HG02678 (cell line): ENCODE measurements around the gene GPATCH8.
A peak's percentile ranks its signal among the peaks of the same experiment; 100 is the strongest.
"Not testable (repeated sequence)": the region's sequence is repeated elsewhere in the genome, so short reads cannot be mapped to it uniquely, and the experiment has no call there.

Experiments
- ATAC-seq: cut with Tn5 transposase; IDR thresholded peaks from one replicate; pipeline ENCODE4 v1.9.1; 2021; ENCODE audit warnings: mild to moderate bottlenecking, moderate library complexity; ENCODE audit not compliant: unreplicated experiment

Gene GPATCH8

DNA sequence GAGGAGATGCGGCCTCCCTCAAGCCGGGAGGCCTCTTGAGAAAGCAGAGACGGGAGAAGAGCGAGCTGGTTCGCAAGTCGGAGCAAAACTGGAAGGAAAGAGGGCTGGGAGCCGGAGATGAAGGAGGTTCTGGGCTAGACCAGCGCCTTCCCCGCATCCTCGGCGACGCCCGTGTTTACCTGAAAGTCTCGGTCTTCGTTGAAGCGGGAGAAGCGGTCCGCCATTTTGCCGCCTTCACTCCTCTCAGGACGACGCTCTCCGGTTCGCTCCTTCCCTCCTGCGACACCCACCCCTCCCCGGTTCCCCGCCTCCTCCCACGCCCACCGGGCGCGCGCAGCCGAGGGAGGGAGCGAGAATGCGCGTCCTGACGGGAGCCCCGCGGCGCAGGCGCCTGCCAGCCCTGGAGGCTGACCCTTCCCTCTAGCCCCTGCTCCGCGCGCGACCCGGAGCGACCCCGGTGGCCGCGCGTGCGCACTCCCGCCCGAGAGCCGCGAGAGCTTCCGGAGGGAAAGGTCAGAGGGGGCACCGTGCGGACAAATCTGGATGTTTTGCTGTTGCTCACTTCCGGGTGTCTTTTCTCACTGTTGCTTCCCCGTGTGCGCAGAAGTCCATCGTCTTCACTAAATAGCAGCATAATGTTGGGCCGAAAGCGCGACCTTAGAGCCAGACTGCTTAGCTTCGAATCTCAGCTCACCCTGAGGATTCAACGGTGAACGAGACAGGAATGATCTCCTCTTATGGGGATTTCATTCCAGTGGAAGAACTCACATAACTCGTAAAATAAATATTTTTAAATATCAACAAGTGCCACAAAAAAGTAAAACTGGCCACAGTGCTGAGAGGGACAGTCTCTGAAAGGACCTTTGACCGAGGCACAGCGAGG is at the start of gene GPATCH8:
GPATCH8 (minus strand) TSS at position 260 of the 883 bp plus-strand sequence; CDS start at position 224, 36 bp downstream.
- peak; percentile 90 for ATAC-seq

DNA sequence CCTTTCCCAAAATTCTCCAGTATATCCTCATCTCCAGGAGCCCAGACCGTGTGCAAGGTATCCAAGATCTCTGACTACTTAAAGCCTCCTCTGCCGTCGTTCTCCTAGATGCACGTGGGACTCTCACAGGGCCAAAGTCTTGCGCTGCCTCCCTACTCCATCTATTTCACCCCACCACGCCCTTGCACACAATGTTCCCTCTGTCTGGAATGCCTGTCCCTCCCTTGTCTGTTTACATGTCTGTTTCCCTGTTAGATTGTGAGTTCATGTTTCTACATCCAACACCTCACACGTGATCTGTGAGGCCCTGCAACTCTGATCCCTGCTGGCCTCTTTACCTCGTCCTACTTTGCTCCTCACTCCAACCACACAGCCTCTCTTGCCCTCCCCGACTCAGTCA is 49.2 kb upstream of the GPATCH8 start:
- ATAC-seq: no peak

DNA sequence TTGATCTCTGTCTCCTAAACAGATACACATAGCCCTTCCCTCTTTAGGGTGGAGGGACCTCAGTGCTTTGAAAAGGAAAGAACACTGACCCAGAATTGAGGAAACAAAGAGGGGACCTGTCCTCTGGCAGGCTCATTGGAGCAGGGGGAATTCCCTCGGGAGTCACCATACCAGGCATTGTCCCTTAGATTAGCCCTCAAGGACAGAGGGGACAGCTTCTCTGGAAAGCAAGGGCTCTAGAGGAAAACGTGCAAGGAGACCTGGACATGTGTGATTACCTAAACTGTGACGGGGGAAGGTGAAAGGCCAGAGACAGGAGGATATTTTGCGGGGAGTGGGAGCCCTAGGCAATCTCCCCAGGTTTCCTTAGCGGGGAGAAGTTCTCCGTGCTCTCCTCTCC is 46.5 kb upstream of the GPATCH8 start:
- no peak for ATAC-seq

DNA sequence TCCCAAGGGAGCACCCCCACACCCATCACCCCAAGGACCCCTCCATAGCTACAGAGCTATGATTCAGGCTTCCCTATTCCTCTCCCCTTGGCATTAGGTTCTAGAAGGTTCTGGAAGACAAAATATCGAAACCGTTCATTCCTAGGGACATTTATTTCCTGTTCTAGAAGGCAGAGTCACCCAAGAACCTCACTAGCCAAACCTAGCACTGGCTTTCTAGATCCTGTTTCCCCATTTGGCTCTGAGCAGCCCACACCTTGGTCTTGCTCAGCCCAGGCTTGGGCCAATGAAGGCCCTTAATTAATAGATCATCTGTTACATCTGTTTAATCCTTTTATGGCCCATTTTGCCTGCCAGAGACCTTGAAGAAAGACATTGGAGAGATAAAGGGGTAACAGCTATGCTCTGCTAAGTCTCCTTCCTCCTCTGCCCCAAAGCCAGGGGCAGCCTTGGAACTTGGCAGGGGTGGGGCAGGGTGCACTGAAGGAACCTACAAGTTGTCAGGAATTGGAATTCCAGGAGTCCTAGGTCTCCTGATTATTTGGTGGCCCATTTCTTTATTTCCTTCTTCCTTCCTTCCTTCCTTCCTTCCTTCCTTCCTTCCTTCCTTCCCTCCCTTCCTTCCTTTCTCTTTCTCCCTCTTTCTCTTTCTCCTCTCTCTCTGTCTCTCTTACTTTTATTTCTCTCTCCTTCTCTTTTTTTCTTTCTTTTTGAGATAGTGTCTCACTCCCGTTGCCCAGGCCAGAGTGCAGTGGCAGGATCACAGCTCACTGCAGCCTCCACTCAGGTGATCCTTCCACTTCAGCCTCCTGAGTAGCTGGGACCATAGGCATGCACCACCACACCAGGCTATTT is 45.4 kb upstream of the GPATCH8 start:
- no peak for ATAC-seq

DNA sequence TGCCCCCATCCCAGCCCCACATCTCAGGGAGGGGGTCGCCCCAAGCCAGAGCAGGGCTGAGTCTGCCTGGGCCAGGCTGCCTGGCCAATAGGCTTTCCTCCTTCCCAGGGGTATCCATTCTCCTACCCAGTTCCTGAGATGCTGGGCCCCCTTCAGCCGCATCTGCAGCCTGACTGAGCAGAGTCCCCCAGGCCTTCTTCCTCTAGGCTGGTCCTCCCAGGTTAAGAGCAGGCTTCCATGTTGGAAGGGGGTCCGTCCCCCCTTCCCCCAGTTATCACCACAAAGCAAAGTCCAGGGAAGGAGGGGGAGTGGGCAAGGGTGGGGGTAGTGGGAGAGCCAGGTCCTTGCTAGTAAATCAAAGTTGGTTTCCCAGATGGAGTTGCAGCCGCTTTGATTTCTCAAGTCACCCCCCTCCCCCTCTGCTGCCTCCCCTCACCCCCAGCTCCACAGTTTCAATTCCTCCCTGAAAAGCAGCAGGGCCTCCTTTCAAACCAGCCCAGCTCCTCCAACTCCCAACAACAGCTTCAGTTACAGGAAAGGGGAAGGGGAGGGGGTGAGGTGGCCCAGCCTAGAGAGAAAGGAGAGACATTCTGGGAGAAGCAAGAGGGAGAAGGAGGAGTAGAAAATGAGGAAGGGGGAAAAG is 44.5 kb upstream of the GPATCH8 start:
- ATAC-seq: no peak

DNA sequence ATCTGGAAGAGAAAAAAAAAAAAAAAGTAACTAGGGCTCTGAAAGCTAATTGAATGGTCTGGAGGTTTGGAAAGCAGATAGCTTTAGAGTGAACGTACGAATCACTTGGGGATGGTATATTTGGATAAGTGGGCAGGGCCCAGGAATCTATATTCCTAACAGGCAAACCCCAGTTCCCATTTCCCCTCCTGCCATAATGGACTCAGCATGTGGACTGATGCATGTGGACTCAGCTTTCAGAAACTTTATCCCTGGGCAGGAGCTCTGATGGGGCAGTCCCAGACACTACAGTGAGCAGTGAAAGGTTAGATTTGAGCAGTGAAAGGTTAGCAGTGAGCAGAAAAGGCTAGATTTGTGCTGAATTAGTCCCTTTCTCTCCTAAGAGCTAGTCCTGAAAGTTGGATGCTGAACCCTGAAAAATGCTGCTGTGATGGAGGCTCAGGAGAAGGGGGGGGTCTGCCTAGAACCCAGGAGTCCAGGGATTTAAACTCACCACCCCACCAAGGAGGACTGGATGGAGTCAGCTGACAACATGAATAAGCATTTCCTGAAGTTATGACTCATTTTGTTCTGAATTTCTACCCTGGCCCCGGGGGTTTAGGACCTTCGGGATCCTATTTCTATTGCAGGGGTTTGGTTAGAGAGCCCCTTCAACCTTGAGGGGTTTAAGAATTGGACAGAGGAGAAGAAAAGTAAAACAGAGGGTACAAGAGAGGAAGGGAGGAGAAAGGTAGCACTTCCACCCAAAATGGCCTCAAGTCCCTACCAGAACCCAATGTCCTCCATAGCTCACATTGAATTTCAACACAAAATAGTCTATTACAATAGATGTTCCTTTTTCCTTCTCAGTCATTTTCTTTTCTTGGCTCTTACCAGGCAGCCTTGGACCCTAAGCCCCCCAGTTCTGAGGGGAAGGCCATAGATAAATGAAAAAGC is 43.7 kb upstream of the GPATCH8 start:
- ATAC-seq: no peak

DNA sequence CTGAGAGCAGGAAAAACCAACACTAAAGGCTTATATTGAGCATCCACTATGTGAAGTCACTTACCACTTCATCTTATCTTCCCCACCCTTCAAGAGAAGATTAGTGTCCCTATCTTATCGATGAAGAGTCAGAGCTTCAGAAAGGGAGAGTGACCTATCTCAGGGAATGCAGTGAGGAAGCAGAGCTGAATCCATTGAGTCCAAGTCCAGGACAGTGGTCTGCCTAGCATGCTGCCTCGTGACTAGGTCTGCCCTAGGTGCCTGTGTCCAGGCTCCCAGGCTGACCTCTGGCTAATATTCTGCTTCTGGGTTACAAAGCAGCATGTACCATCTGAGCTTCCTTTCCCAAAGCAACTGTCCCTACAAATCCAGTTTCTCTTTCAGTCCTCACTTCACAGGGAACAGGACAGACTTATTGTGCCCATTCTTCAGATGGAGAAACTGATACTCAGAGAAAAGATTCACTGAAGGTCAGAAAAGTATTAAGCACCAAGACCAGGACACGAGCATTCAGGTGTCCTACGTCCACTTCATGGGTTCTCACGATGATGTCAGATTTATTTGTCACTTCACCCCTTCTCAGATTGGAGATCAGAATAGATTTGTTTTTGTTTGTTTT is 40.8 kb upstream of the GPATCH8 start:
- ATAC-seq: no peak

DNA sequence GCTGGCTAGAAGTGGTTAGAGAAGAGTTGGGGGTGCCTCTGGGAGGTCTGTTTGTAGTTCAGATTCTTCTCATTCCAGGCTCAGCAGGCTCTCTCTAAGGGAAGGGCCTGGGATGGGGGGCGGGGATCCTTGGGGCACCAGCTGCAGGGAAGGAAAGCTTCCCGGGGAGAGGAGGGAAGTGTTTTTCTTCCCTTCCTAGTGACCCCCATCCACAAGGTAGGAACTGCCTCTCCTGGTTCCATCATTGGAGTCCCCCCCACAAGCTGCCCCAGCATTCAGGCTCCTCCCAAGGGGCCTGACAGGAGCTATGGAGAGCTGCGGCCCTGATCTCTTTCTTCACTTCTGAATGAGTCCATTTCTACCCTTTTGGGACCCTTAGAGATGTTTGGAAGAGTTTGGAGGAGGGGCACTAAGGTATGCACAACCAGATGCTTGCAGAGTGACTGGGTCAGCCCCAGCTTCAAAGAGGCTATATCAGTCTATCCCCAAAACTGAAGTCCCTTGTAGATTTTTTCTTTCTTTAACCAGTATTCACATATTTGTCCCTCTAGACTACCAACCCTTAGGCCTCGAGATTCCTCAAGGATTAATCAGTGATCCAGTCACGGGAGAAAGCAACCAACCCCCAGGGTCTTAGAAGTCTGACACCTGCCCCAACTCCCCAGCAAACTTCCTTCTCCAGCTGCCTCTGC is 40.2 kb upstream of the GPATCH8 start:
- no peak for ATAC-seq

DNA sequence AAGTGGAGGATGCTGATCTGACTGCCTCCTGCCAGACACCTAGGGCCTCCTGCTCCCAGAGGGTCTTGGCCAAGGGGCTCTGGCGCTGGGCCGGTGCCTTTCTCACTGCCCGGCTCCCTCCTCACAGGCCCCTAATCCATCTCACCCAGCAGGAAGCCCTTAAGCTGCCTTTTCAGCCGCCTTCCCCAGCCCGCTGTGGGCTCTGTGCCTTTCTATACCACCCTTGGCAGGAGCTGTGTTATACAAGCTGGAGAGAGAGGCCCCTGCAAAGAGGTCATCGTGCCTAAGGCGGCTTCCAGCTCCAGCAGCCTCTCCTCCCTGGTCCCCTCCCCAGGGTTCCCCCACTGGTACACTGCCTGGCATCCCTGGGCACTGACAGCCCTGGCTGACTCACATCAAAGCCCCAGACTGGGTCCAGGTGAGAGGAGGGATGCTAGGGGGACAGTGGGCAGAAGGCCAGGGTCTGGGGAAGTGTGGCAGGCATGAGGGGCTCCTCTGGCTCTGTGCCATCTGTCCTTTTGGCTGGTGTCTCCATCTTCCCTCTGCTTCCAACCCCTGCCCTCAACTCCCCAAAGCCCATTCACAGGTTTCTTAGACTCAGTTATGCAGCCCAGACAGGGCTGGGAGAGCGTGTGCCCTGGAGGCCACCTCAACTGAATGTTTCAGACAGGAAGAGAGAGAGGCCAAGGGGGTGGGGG is 38.8 kb upstream of the GPATCH8 start:
- ATAC-seq: no peak

DNA sequence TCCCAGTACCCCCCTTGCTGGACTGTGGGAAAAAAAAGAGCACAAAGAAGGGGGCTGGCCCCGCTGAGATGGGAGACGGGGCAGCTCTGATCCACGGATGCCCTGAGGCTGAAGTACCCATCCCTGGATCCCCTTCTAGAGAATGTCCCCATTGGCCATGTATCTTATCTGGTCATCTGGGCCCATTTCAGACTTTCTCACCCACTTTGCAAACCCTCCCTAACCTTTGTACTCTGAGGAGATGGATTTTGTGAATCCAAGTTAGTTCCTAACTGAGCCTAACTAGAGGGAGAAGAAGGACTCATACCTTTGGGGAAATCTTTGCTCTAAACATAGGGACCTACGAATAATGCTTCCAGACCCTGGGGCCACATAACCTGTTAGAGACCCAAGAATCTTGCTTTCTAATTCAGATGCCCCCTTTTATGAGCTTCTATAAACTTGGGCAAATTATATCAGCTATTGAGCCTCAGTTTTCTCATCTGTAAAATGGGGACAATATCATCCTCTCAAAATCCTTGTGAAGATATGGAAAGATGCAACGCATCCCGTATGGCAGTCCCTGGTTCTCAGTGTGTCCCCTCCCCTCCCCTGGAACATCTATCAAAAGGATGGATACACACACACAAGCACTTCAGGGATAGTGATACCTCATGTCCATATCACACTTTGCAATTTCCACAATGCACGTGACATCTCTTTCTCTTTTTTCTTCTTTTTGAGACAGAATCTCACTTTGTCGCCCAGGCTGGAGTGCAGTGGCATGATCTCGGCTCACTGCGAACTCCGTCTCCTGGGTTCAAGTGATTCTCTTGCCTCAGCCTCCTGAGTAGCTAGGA is 37.3 kb upstream of the GPATCH8 start:
- ATAC-seq: no peak

DNA sequence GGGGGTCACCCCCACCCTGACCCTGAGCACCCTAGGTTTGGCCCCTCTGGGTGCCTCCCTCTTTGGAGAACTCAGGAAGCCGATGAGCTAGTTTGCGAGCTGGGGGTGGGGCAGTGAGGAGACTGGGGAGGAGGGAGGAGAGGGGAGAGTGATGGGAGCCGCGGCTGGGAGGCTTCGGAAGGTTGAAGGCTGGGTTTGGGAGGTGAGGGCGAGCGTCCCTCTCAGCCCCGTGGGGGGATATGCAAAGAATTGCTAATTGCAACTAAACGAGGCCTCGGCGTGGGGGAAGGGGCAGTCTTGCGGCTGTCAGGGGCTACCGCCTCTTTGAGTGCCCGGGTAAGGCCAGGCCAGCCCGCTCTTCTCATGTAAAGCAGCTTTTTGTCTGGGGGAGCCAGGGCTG is 36.5 kb upstream of the GPATCH8 start:
- ATAC-seq: no peak

DNA sequence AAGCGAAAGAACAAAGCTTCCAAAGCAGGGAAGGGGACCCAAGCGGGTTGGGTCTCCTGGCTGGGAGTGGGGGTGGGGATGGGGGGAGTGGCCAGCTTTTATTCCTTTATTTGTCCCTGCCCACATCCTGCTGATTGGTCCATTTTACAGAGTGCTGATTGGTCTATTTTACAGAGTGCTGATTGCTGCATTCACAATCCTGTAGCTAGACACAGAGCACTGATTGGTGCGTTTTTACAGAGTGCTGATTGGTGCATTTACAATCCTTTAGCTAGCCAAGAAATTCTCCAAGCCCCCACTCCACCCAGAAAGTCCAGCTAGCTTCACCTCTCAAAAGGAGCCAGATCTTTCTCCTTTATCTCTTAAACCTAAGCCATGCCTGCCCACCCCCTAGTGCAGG is 34.7 kb upstream of the GPATCH8 start:
- not testable (repeated sequence) for ATAC-seq

DNA sequence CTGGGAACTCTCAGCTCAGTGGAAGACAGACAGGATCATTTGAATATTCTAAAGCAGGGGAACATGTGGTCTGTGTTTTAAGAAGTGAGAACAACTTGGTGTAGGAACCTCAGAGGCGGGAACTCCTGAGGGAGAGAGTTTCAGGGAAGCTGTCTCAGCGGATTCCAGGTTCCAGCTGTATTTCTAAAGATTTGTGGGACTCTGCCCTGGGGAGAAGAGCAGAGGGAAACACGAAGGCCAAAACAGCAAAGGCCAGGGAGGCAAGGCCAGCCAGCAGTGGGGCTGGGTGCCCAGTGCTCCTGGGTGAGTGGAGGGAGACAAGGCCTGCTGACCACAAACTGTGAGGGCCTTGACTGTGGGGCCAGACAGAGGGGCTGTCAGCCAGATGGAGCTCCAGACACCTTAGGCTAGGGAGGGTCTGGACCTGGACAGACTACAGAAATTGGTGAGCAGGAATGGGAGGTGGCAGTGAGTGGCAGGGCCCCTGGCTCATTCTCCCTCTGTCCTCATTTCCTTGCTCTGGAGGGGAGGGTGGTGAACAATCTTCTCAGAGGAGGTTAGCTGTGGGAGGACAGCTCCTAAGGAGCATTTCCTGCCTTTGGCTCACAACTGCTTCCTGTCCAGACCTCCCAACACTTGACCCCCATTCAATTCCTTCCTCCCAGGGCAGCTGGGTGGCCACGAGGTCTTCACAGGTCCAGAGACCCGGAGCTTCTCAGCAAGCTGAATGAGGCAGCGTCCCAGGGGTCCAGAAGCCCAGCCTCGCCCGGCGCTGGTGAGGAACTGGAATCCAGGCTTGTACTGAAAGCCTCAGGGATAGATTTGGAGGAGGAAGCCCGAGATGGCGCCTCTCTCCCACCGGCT is 33.1 kb upstream of the GPATCH8 start:
- ATAC-seq: no peak

DNA sequence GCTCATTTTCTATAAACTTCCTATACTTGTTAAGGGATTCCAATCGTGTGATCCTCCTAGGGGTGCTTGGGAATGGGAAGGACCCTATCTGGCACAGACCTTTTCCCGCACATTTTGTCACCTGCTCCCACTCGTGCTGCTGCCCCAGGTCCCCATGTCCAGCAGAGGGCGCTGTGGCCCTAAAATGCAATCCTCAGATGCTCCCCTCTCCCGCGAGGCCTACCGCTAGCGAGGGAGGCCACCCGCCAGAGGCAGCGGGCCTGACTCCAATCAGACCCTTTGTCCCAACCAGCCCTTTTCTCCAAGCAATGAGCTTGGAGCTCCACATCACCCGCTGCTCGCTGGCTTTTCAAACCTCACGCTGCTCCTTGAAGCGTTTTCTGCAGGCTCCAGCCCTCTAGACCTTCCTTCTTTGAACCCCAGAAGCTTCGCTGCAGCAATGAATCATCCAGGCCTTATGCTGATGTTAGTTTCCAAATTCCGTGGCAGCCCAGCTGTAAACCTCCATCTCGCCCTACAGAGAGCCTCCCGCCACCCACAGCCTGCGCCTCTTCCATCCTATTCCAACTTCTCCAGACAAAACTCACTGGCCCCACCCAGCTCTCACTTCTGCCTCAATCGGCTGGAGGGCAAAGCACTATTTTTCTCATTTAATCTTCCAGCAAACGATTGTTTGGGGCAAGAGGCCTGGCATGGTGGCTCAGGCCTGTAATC is 30.5 kb upstream of the GPATCH8 start:
- no peak for ATAC-seq

DNA sequence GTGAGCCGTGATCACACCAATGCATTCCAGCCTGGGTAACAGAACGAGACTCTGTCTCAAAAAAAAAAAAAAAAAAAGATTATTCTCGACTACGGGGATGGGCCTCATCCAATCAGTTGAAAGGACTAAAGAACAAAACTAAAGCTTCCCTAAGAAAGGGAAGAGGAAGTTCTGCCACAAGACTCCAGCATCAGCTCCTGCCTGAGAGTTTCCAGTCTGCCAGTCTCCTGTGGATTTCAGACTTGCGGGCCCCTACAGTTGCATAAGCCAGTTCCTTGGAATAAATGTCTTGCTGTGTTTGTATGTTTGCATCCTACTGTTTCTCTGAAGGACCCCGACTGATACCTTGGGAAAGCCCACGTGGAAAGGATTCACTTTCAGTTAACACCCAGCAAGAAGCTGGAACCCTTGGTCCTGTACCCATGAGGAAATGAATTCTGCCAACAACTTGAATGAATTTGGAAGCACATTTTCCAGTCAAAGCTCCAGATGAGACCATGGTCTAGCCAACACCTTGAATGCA is 27.8 kb upstream of the GPATCH8 start:
- no peak for ATAC-seq

DNA sequence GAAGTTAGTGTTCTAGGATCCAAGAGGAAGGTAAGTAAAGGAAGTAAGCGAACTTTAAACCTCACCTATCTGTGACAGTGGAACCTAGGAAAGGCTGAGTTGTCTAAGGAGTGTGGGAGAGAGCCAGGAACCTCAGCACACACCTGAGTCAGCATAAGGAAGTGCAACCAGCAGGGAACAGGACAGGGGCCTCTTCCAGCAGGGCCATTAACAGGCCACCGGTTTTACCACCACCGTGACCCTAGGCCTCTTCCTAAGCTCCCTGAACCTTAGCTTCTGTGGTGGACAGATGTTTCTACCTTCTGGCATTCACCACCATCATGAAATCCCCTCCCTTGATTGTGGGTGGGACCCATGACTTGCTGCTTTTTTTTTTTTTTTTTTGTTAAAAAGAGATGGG is 26.7 kb upstream of the GPATCH8 start:
- no peak for ATAC-seq
